ENCODE results near the gene UFSP1.

Gene UFSP1

GRCh38 chr7:100895956-100896731, 6.6 kb upstream of the UFSP1 start:
- DNase-seq (ENCODE audit: low read depth) = no peak

GRCh38 chr7:100895701-100895955, 6.1 kb upstream of the UFSP1 start, which contains the start of gene ACHE:
TSS of gene ACHE (minus strand) at chr7:100895888. CDS start at chr7:100894232, 1,656 bp downstream.
- DNase-seq (ENCODE audit: low read depth) = no peak

DNA sequence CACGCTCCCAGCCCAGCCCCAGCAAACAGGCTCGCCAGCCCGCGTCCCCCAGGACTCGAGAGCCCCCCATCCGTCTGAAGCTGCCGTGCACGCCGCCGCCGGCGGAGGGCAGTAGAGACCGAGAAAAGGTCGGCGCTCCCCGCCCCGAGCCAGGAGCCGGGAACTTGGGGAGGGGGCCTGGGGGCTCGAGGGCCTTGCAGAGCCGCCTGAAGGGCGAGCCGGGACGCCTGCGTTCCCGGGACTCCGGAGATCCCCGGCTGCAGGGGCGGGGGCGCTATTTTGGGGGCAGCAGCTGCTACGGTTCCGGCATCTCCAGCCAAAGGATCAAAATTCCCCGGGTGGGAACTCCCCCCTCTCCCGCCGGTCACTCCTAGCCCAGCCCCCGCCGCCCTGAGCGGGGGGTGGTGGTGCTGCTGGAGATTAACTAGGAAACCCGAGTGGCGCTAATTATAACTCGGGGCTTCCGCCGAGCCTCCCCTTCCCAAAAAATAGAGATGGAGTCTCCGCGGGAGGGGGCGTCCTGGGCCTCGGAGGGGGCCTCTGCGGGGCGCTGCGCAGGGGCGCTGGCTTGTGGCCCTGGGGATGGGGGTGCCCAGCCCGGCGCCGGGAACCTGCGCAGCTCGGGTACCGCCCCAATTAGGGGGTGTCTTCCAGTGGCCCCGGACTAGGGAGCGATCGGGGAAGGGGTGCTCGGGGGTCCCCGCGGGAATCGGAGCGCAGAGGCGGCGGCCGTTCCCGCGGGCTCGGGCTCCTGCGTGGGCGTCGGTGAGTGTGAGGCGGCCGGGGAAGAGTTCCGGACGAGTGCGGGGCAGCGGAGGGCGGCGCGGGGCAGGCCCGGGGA, 5.6 kb upstream of the UFSP1 start:
- no peak for DNase-seq (ENCODE audit: low read depth)

- no peak for DNase-seq (ENCODE audit: low read depth)
Measured at GRCh38 chr7:100893910-100894721, 4.6 kb upstream of the UFSP1 start.

- DNase-seq (ENCODE audit: low read depth) = no peak
Measured at GRCh38 chr7:100893318-100893895, 3.9 kb upstream of the UFSP1 start.

- no peak for DNase-seq (ENCODE audit: low read depth)
Measured at GRCh38 chr7:100892364-100893317, 3.1 kb upstream of the UFSP1 start.

- DNase-seq (ENCODE audit: low read depth) = no peak
Measured at GRCh38 chr7:100891568-100892247, 2.2 kb upstream of the UFSP1 start.

DNA sequence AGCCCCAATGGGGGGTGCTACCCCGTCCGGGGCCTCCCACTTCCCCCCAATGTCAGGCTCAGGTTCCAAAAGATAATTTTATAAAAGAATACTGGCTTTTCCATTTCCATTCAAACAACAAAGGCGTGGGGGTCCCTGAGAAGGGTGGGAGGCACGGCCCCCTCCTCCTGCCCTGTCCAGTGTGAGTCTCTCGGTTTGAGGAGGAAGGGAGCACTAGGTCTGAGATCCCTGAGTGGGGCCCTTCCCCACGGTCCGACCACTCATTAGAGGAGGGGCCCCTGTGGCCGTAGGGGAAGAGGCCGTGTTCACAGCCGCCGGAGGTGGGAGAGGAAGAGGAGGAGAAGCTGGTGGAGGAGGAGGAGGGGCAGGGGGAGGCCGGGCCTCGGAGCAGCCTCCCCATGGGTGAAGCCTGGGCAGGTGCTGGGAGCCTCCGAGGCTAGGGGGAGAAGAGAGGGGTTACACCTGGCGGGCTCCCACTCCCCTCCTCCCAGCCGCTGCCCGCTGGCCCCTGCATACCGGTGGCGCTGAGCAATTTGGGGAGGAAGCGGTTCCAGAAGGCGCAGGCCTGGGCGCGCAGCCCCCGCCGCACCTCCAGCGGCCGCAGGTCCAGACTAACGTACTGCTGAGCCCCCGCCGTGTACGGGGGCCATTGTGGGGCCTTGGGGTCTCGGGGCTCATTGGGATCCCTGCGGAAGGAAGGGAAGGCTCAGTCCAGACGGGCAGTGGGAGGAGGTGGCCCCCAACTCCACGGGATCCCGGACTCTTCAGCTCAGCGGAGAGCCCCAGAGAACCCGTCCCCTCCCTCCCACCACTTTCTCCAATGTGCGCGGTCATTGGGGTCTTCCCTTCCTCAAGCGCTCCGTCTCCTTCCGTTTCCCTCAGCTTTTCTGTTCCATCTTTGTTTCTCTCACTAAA, 1.4 kb upstream of the UFSP1 start:
- DNase-seq (ENCODE audit: low read depth) = no peak

GRCh38 chr7:100888291-100888987, 1.1 kb downstream of the UFSP1 start:
- no peak for DNase-seq (ENCODE audit: low read depth)

GRCh38 chr7:100887516-100888290, 1.8 kb downstream of the UFSP1 start:
- no peak for DNase-seq (ENCODE audit: low read depth)

- DNase-seq (ENCODE audit: low read depth) = no peak
Measured at GRCh38 chr7:100886936-100887515, 2.5 kb downstream of the UFSP1 start.

DNA sequence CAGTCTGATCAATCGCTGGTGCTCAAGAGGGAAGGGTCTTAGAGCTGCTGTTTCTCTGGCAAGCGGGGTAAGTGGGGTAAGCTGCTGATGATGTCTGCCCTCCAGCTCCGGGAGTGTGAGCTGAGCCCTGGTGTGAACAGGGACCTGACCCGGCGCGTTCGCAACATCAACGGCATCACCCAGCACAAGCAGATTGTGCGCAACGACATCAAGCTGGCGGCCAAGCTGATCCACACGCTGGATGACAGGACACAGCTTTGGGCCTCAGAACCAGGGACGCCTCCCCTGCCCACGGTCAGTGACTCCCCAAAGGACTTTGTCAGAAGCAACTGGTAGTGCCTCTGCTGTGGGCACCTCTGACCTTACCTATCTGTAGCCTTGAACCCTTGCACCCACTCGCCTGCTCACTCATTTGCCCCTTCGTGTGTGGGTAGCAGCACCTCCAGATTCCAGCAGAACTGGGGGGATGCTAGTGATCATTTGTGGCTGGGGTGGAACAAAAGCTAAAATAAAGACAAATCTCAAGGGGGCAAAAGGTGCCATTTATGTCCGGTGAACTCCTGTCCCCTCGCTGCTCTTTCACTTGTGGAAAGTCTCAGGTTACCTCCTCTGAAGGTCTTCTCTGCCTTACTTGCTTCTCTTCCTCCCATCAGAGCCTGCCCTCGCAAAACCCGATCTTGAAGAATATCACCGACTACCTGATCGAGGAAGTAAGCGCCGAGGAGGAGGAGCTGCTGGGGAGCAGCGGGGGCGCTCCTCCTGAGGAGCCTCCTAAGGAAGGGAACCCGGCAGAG, 3.2 kb downstream of the UFSP1 start:
- DNase-seq (ENCODE audit: low read depth) = no peak

- no peak for DNase-seq (ENCODE audit: low read depth)
Measured at GRCh38 chr7:100885440-100886141, 3.9 kb downstream of the UFSP1 start.

DNA sequence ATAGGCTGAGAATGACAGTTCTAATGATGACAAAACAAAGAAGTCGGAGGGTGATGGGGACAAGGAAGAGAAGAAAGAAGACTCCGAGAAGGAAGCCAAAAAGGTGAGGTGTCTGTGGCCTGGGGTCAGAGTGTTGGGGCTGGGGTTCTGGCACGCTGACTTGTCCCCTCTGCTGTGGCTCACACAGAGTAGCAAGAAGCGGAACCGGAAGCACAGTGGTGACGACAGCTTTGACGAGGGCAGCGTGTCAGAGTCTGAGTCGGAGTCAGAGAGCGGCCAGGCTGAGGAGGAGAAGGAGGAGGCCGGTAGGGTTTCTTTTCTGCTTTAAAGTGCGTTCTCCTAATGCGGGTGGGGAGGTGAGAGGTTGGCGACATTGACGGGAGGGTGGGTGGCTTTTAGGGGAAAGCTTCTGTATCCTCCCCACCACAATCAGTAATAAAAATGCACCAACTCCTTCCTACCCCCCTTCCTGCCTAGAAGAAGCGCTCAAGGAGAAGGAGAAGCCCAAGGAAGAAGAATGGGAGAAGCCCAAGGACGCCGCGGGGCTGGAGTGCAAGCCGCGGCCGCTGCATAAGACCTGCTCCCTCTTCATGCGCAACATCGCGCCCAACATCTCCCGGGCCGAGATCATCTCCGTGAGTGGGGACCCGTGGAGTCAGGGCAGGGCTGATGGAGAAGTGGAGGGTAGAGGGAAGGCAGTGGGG, 4.6 kb downstream of the UFSP1 start:
- no peak for DNase-seq (ENCODE audit: low read depth)

DNA sequence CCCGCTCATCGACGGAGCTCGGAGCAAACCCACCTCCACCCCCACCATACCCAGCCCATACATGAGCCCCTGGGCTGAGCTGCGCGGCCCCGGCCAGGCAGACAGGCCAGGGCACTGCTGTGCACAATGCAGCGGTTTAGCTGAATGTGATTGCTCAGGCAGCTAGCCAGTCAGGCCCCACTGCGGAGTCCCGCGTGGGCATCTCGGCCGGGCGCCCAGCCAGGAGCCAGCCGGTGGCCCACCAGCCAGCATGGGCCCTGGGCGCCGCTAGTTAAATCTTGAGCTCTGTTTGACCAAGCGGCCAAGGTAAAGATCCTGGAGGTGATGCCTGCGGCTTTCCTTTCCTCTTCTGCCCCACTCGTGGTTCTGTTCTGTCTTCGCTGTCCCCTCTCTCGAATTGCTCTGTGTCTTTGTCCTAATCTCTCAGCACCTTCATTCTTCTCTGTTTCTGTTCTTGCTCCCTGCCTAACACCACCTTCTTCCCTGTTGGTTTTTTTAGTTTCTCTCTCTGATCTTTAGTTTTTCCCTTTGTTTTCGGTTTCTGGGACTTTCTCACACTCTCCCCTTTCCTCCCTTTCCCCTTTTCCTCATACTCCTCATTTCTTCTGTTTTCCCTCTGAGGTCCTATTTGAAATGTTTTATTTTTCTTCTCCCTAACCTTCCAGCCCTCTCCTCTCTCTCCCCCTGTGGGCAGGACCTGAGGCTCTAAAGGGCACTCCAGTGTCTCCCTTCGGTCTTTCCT, 6.6 kb downstream of the UFSP1 start:
- no peak for DNase-seq (ENCODE audit: low read depth)
